HepG2 (cell line): Measurements from ENCODE around the gene IDH3A. TPM values are rescaled to one million over a fixed set of nuclear protein-coding genes. Genes with fewer than 3 reads are reported as not detected.

Experiments
- ATAC-seq: fragments of 200-7000 bp; cut with Tn5 transposase; 3 replicates; pipeline ENCODE4 v1.9.1; 2020; ENCODE audit warnings: mild to moderate bottlenecking, moderate library complexity
- BruUV-seq: library from RNA; stranded (reverse); fragments of 400-500 nt; replicated peaks from 2 replicates; lab custom pipeline; 2021; lab: Mats Ljungman, UMichigan
- CTCF ChIA-PET: fragments of 300-600 bp; formaldehyde crosslinking; extraction: SDS; loops from one replicate; lab custom pipeline; 2021; ENCODE audit warnings: low total read pairs, inconsistent platforms, low intra/inter-chr PET ratio; lab: Yijun Ruan, JAX
- POLR2A ChIA-PET: fragments of 350-600 bp; sonication (Branson Sonifier 250); formaldehyde crosslinking; loops from one replicate; lab custom pipeline; 2020; ENCODE audit warnings: antibody characterized with exemption, inconsistent platforms; lab: Yijun Ruan, JAX
- DNase-seq: peaks from one replicate; pipeline ENCODE4 v3.0.0-alpha.2; 2015; ENCODE audit warnings: low spot score
- FAIRE-seq: peaks from 3 replicates; lab custom pipeline; 2011; peaks lifted over from hg19 to GRCh38; lab: Jason Lieb, UNC
- H2AFZ ChIP-seq: one replicate; pipeline ENCODE4 v1.6.1; 2011; ENCODE audit warnings: low read length, inconsistent platforms
- H3K27ac ChIP-seq: fragments of 300-600 bp; 3 replicates; pipeline ENCODE4 v1.8.0; 2011; ENCODE audit warnings: mixed run types, mild to moderate bottlenecking, mixed read lengths, low read length, inconsistent platforms; ENCODE audit not compliant: insufficient read depth; ENCODE audit errors: extremely low read length
- H3K27me3 ChIP-seq, 2 experiments: fragments of 200-600 bp in 1 of 2; 2 replicates in 1 of 2; 3 replicates in 1 of 2; pipeline versions ENCODE4 v1.6.0 to v1.8.0; 2011; ENCODE audit warnings: low read length in 2 of 2, mild to moderate bottlenecking in 2 of 2, moderate library complexity in 2 of 2, inconsistent platforms in 1 of 2; ENCODE audit not compliant: insufficient read depth in 2 of 2, control insufficient read depth in 1 of 2
- H3K36me3 ChIP-seq, 2 experiments: fragments of 200-600 bp in 1 of 2; replicated peaks in 1 of 2; 2 replicates in 1 of 2; 3 replicates in 1 of 2; pipeline versions ENCODE4 v1.5.1 to v1.8.0; 2011; ENCODE audit warnings: low read length in 2 of 2, inconsistent platforms in 1 of 2; ENCODE audit not compliant: insufficient read depth in 2 of 2, control insufficient read depth in 1 of 2
- H3K4me1 ChIP-seq: 2 replicates; pipeline ENCODE4 v1.5.1; 2012; ENCODE audit warnings: low read length, inconsistent platforms; ENCODE audit not compliant: insufficient read depth
- H3K4me2 ChIP-seq: 2 replicates; pipeline ENCODE4 v1.6.0; 2011; ENCODE audit warnings: low read depth, low read length, inconsistent platforms
- H3K4me3 ChIP-seq, 3 experiments: fragments of 200-600 bp in 1 of 3; sonication (generic), shearing (Covaris generic) in 1 of 3; replicated peaks in 1 of 3; 2 replicates each; pipeline ENCODE4 v1.5.1; 2011 to 2016; ENCODE audit warnings: low read length in 3 of 3, inconsistent platforms in 2 of 3, low read depth in 2 of 3, mild to moderate bottlenecking in 2 of 3, control low read depth in 1 of 3, mixed read lengths in 1 of 3; ENCODE audit not compliant: insufficient read depth in 1 of 3
- H3K79me2 ChIP-seq: one replicate; pipeline ENCODE4 v1.6.1; 2011; ENCODE audit warnings: low read length, inconsistent platforms; ENCODE audit not compliant: insufficient read depth
- H3K9ac ChIP-seq: 2 replicates; pipeline ENCODE4 v1.6.0; 2011; ENCODE audit warnings: mild to moderate bottlenecking, low read depth, low read length, inconsistent platforms; ENCODE audit not compliant: insufficient read depth
- H3K9me3 ChIP-seq: 2 replicates; pipeline ENCODE4 v1.5.1; 2012; ENCODE audit warnings: mild to moderate bottlenecking, low read length
- H4K20me1 ChIP-seq: 2 replicates; pipeline ENCODE4 v1.6.0; 2011; ENCODE audit warnings: inconsistent platforms, mild to moderate bottlenecking, low read length, moderate library complexity; ENCODE audit not compliant: insufficient read depth
- EED ChIP-seq: sonication (generic); formaldehyde crosslinking; IDR thresholded peaks from 2 replicates; pipeline ENCODE4 v1.5.0; 2020; ENCODE audit warnings: mild to moderate bottlenecking, missing genetic modification reagents
- FIP1L1 ChIP-seq: fragments of 200-400 bp; formaldehyde crosslinking; IDR thresholded peaks from 2 replicates; pipeline ENCODE4 v1.6.1; 2018; ENCODE audit warnings: low read depth, mild to moderate bottlenecking, low read length, moderate library complexity, borderline replicate concordance; ENCODE audit not compliant: insufficient read depth
- GFI1 ChIP-seq: sonication (generic); formaldehyde crosslinking; IDR thresholded peaks from 2 replicates; pipeline ENCODE4 v1.5.0; 2020; ENCODE audit warnings: missing genetic modification reagents, mild to moderate bottlenecking, borderline replicate concordance
- HNF4A ChIP-seq: sonication (generic); formaldehyde crosslinking; IDR thresholded peaks from 2 replicates; pipeline ENCODE4 v1.4.0; 2020; ENCODE audit warnings: missing genetic modification reagents
- MED13 ChIP-seq: sonication (generic); formaldehyde crosslinking; IDR thresholded peaks from 2 replicates; pipeline ENCODE4 v1.5.0; 2020; ENCODE audit warnings: missing genetic modification reagents
- MED8 ChIP-seq: sonication (generic); formaldehyde crosslinking; IDR thresholded peaks from 2 replicates; pipeline ENCODE4 v1.8.1; 2023; ENCODE audit warnings: mild to moderate bottlenecking, missing genetic modification reagents; ENCODE audit not compliant: insufficient replicate concordance
- PHF8 ChIP-seq: sonication (generic); formaldehyde crosslinking; IDR thresholded peaks from 2 replicates; pipeline ENCODE4 v1.5.0; 2020; ENCODE audit warnings: missing genetic modification reagents
- TBL1XR1 ChIP-seq: fragments of 150-350 bp; IDR thresholded peaks from 2 replicates; pipeline ENCODE4 v1.6.1; 2014; ENCODE audit warnings: borderline replicate concordance, low read length; ENCODE audit not compliant: partially characterized antibody
- TRIM24 ChIP-seq: sonication (generic); formaldehyde crosslinking; IDR thresholded peaks from 2 replicates; pipeline ENCODE4 v1.8.0; 2022; ENCODE audit warnings: mild to moderate bottlenecking, missing genetic modification reagents
- ZFP36 ChIP-seq: fragments of 150-350 bp; IDR thresholded peaks from 2 replicates; pipeline ENCODE4 v1.6.1; 2018; ENCODE audit warnings: borderline replicate concordance, low read length, low read depth; ENCODE audit not compliant: partially characterized antibody
- ZNF543 ChIP-seq: sonication (generic); formaldehyde crosslinking; IDR thresholded peaks from 2 replicates; pipeline ENCODE4 v1.4.0; 2020; ENCODE audit warnings: mild to moderate bottlenecking, missing genetic modification reagents
- ZNF737 ChIP-seq: sonication (generic); formaldehyde crosslinking; IDR thresholded peaks from 2 replicates; pipeline ENCODE4 v1.5.0; 2020; ENCODE audit warnings: missing genetic modification reagents, mild to moderate bottlenecking, borderline replicate concordance
- ZNF761 ChIP-seq: sonication (generic); formaldehyde crosslinking; conservative IDR thresholded peaks from 2 replicates; pipeline ENCODE4 v1.4.0; 2020; ENCODE audit warnings: mild to moderate bottlenecking, missing genetic modification reagents
- WGBS: methylation state at CpG from one replicate; pipeline ENCODE4 v1.1.6; 2017; ENCODE audit warnings: low lambda C conversion rate; 5-methylcytosine and 5-hydroxymethylcytosine counted together
- in situ Hi-C: cut with HindIII; loops from 2 replicates; pipeline ENCODE4 v1.10.0; 2017; ENCODE audit warnings: low pct_unique_long_range_greater_than_20kb; ENCODE audit not compliant: extremely low pct_ligation_motif_present
- intact Hi-C: fragments of 100-400 bp; cut with micrococcal nuclease; formaldehyde crosslinking; loops from one replicate; pipeline ENCODE4 v1.10.0; 2022; ENCODE audit not compliant: unreplicated experiment
- polyA plus RNA-seq, 8 experiments: library from polyadenylated mRNA; depleted of rRNA in 3 of 8; stranded (reverse) in 7 of 8; unstranded in 1 of 8; fragments of >200 nt; fragmentation: Illumina TruSeq in 4 of 8; extraction: Trizol in 4 of 8; gene quantifications; 2 replicates each; pipeline versions ENCODE4 v1.2.1 to v1.2.3, GENCODE V29; 2011 to 2016; ENCODE audit warnings: low read depth in 4 of 8, missing spikeins in 1 of 8, mixed read lengths in 1 of 8; ENCODE audit not compliant: insufficient read depth in 1 of 8
- total RNA-seq, 5 experiments: library from RNA; depleted of rRNA; stranded (reverse); fragments of >200 nt; fragmentation: Illumina TruSeq; extraction: Trizol; gene quantifications; 2 replicates each; pipeline ENCODE4 v1.2.3, GENCODE V29; 2016; ENCODE audit warnings: low read depth in 1 of 5
- TF ChIP-seq, protein P1 (sequence below): sonication (generic); formaldehyde crosslinking; IDR thresholded peaks from 2 replicates; pipeline ENCODE4 v1.4.0; 2020; ENCODE audit warnings: mild to moderate bottlenecking, missing genetic modification reagents
- TF ChIP-seq, protein P2 (sequence below): IDR thresholded peaks from 2 replicates; pipeline ENCODE4 v1.6.1; 2016; ENCODE audit warnings: missing biosample characterization, missing genetic modification reagents, low read depth
- TF ChIP-seq, protein P3 (sequence below), 2 experiments: IDR thresholded peaks; 2 replicates each; pipeline ENCODE4 v1.6.1; 2011 to 2012; ENCODE audit warnings: low read length in 2 of 2, borderline replicate concordance in 1 of 2, low read depth in 1 of 2, mild to moderate bottlenecking in 1 of 2, moderate library complexity in 1 of 2

IDH3A gene
- total and polyA plus RNA-seq, 2 of the 13 experiments (the other 11 are each of a cell fraction or from before 2014, with no cell fraction given) = 40.7 to 50.7 TPM

DNA sequence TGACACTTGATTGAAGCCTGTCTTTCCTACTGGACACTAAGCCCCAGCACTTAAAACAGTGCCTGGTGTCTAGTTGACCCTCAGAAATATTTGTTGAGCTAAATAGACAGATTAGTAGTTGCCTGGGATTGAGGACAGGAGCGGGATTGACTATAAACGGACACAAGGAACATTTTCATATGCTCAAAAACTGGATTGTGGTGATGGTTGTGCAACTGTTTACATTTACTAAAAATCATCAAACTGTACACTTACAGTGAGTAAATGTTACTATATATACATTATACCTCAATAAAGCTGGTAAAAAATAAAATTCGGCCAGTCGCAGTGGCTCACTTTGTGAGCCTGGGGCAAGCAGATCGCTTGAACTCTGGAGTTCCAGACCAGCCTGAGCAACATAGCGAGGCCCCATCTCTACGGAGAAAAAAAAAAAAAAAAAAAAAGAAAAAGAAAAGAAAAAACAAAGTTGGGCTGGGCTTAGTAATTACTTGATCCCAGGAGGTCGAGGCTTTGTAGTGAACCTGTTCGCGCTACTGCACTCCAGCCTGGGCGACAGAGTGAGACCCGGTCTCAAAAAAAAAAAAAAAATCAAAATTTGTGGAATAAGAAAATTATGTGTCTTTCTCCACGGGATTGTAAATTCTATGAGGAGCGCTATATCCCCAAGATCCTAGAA, 632 bp upstream of the IDH3A start:
- CTCF ChIA-PET = no interaction called here
- no peaks in the 10 kb centered on the region for H3K27me3 ChIP-seq
- in situ Hi-C loops (no loop called here), intact Hi-C loops (loop anchor here (1.0 kb wide), 1 partner anchor 17 kb away; the partner anchor contains the start of gene CIB2)
- WGBS = 2% methylated on average over 14 of the region's 14 CpGs
- POLR2A ChIA-PET = interaction anchor here (0.6 to 1.5 kb wide), 8 partner anchors 9 to 289 kb away, joined by 3 to 11 read pairs (median 4); partner anchors contain the start of genes CIB2 and SKIC8
- DNase-seq (no peak), ATAC-seq (peak; percentile 42), FAIRE-seq (no peak)
- H2AFZ ChIP-seq = peak overlapping the region; percentile 19
- peak overlapping the region; percentile 57 for H3K27ac ChIP-seq
- H3K9me3 ChIP-seq = no peaks in the 10 kb centered on the region
- peak overlapping the region; percentile 91 for H3K4me2 ChIP-seq
- peaks cover 3% of the 10 kb centered on the region; the same call in 1 of the 2 replicates for H4K20me1 ChIP-seq
- H3K9ac ChIP-seq = peak overlapping the region; percentile 77
- no peaks in the 10 kb centered on the region for H3K36me3 ChIP-seq
- peak overlapping the region; percentile 75 to 85 (median 84) for H3K4me3 ChIP-seq
- BruUV-seq = TSS peak; percentile 92
- H3K79me2 ChIP-seq = peaks cover 15% of the 10 kb centered on the region
- H3K4me1 ChIP-seq = peaks cover 26% of the 10 kb centered on the region
- TF ChIP-seq ZNF543 (CRISPR knock-in tag) (no peak), ZNF737 (no peak), MED8 (CRISPR knock-in tag) (no peak), TRIM24 (CRISPR knock-in tag) (no peak), GFI1 (no peak), TBL1XR1 (no peak), MED13 (no peak), ZFP36 (no peak), ZNF761 (CRISPR knock-in tag) (no peak), PHF8 (CRISPR knock-in tag) (no peak; the same call in 1 of the 2 replicates), EED (no peak), HNF4A (CRISPR knock-in tag) (no peak), FIP1L1 (no peak)
- TF ChIP-seq, protein P1, sequence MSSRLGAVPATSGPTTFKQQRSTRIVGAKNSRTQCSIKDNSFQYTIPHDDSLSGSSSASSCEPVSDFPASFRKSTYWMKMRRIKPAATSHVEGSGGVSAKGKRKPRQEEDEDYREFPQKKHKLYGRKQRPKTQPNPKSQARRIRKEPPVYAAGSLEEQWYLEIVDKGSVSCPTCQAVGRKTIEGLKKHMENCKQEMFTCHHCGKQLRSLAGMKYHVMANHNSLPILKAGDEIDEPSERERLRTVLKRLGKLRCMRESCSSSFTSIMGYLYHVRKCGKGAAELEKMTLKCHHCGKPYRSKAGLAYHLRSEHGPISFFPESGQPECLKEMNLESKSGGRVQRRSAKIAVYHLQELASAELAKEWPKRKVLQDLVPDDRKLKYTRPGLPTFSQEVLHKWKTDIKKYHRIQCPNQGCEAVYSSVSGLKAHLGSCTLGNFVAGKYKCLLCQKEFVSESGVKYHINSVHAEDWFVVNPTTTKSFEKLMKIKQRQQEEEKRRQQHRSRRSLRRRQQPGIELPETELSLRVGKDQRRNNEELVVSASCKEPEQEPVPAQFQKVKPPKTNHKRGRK = no peak
- TF ChIP-seq, protein P2, sequence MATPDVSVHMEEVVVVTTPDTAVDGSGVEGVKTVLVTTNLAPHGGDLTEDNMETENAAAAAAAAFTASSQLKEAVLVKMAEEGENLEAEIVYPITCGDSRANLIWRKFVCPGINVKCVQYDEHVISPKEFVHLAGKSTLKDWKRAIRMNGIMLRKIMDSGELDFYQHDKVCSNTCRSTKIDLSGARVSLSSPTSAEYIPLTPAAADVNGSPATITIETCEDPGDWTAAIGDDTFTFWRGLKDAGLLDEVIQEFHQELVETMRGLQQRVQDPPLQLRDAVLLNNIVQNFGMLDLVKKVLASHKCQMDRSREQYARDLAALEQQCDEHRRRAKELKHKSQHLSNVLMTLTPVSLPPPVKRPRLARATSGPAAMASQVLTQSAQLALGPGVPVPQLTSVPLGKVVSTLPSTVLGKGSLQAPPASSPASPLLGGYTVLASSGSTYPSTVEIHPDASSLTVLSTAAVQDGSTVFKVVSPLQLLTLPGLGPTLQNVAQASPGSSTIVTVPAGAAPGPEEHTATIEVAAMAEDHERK (CRISPR knock-in tag) = no peak
- TF ChIP-seq, protein P3, sequence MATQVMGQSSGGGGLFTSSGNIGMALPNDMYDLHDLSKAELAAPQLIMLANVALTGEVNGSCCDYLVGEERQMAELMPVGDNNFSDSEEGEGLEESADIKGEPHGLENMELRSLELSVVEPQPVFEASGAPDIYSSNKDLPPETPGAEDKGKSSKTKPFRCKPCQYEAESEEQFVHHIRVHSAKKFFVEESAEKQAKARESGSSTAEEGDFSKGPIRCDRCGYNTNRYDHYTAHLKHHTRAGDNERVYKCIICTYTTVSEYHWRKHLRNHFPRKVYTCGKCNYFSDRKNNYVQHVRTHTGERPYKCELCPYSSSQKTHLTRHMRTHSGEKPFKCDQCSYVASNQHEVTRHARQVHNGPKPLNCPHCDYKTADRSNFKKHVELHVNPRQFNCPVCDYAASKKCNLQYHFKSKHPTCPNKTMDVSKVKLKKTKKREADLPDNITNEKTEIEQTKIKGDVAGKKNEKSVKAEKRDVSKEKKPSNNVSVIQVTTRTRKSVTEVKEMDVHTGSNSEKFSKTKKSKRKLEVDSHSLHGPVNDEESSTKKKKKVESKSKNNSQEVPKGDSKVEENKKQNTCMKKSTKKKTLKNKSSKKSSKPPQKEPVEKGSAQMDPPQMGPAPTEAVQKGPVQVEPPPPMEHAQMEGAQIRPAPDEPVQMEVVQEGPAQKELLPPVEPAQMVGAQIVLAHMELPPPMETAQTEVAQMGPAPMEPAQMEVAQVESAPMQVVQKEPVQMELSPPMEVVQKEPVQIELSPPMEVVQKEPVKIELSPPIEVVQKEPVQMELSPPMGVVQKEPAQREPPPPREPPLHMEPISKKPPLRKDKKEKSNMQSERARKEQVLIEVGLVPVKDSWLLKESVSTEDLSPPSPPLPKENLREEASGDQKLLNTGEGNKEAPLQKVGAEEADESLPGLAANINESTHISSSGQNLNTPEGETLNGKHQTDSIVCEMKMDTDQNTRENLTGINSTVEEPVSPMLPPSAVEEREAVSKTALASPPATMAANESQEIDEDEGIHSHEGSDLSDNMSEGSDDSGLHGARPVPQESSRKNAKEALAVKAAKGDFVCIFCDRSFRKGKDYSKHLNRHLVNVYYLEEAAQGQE (IDR thresholded peaks at IDR 0.05; ENCODE audit: borderline replicate concordance in 1 of 2, low read depth in 1 of 2, low read length in 2 of 2) = no peak
